Measurements from ENCODE around the gene ADAM33.
A peak's percentile ranks its signal among the peaks of the same experiment; 100 is the strongest.

Gene ADAM33

DNA sequence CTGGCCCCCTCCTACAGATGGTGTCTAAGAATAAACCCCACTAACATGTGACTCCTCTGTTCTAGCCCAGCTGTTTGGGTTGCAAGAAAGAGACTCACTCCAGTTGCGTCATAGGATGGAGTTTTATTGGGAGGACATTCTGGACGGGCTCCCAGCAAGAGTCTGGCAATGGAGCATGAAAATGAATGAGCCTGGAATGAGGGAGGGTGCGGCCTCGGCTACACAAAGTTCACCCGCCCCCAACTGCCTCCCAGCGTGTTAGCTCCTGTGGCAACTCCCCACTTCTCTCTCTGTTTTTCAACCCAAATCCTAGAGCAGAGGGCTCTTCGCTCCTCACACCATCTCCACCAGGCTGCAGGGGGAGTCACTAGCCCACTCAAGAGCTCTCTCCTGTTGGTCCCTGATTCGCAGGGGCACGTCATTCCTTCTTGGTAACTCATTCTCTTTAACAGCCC lies 5.1 kb upstream of the ADAM33 start:
- H3K4me1 ChIP-seq = peaks cover 0 to 18% (median 9%) of the 10 kb centered on the region in 10 experiments; a peak in 10 of 20 replicates
- no peak overlapping the region for H3K9ac ChIP-seq
- H3K9me3 ChIP-seq (replicated peaks in 1 of 11) = no peaks in the 10 kb centered on the region
- H4K20me1 ChIP-seq = peaks cover 0 to 57% (median 0%) of the 10 kb centered on the region in 11 experiments; a peak in 6 of 22 replicates
- H3K4me2 ChIP-seq = peak overlapping the region in 6 of 11 experiments; percentile 4 to 39 (median 21); a peak in 5 of 22 replicates
- H3K4me3 ChIP-seq = no peak overlapping the region
- peaks cover 0 to 46% (median 0%) of the 10 kb centered on the region in 11 experiments; a peak in 5 of 22 replicates for H3K36me3 ChIP-seq
- H3K27me3 ChIP-seq = peaks cover 18 to 34% (median 22%) of the 10 kb centered on the region in 11 experiments
- TF ChIP-seq Cebpa-rat (IDR thresholded peaks at IDR 0.05) = peak in 1 of 11 experiments; percentile 50; a peak in 2 of 22 replicates
- no peak overlapping the region for H3K27ac ChIP-seq

DNA sequence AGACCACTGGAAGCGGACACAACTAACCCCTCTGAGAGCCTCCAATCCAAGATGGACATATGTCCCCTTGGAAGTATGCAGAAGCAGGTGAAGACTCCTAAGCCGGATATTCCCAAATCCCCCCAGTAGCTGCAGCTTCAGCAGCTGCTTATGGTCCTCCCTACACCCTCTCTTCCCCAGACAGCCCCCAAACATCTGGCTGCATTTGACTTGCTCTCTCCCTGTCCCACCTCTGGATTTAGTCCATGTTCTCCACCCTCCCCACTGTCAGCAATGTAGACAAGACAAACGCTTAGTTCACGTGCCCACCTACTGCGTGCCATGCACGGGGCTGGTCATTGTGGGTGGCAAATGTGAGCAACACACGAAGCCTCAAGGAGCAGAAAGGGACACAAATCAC lies 4.6 kb upstream of the ADAM33 start:
- Histone ChIP-seq H3K4me1 (peaks cover 0 to 18% (median 9%) of the 10 kb centered on the region in 10 experiments; a peak in 10 of 20 replicates), H3K27ac (no peak overlapping the region), H4K20me1 (peaks cover 0 to 52% (median 0%) of the 10 kb centered on the region in 11 experiments; a peak in 7 of 22 replicates), H3K36me3 (peaks cover 0 to 42% (median 0%) of the 10 kb centered on the region in 11 experiments; a peak in 5 of 22 replicates), H3K4me2 (peak overlapping the region in 6 of 11 experiments; percentile 4 to 39 (median 21); a peak in 5 of 22 replicates), H3K27me3 (peaks cover 23 to 39% (median 26%) of the 10 kb centered on the region in 11 experiments), H3K4me3 (no peak overlapping the region), H3K9me3 (replicated peaks in 1 of 11) (no peaks in the 10 kb centered on the region), H3K9ac (no peak overlapping the region)
- no peak for TF ChIP-seq Cebpa-rat (IDR thresholded peaks at IDR 0.05)

DNA sequence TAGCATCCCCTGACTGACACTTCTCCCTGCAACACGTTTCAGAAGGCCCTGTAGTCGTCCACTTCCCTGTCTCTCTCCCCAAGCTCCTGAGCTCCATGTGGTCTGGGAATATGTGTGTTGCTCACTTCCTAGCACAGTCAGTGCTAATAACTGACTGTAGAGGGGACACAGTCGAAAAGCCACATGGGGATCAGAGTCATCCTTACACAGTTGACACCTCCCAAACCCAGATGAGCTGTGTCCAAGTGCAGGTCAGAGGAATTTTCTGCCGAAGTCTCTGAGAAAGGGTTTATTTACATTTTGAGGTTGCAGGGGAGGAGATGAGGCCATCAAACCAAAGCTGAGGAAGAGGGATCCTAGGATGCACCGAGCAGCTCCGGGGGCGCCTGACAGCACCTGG lies 3.5 kb upstream of the ADAM33 start:
- Histone ChIP-seq H3K27ac (no peak overlapping the region), H3K9me3 (replicated peaks in 1 of 11) (no peaks in the 10 kb centered on the region), H3K4me1 (peaks cover 0 to 22% (median 9%) of the 10 kb centered on the region in 10 experiments; a peak in 11 of 20 replicates), H3K4me3 (no peak overlapping the region), H4K20me1 (peaks cover 0 to 41% (median 0%) of the 10 kb centered on the region in 11 experiments; a peak in 7 of 22 replicates), H3K27me3 (peaks cover 34 to 49% (median 37%) of the 10 kb centered on the region in 11 experiments), H3K36me3 (peaks cover 0 to 31% (median 0%) of the 10 kb centered on the region in 11 experiments; a peak in 4 of 22 replicates), H3K4me2 (no peak overlapping the region), H3K9ac (no peak overlapping the region)
- TF ChIP-seq Cebpa-rat (IDR thresholded peaks at IDR 0.05) = no peak

DNA sequence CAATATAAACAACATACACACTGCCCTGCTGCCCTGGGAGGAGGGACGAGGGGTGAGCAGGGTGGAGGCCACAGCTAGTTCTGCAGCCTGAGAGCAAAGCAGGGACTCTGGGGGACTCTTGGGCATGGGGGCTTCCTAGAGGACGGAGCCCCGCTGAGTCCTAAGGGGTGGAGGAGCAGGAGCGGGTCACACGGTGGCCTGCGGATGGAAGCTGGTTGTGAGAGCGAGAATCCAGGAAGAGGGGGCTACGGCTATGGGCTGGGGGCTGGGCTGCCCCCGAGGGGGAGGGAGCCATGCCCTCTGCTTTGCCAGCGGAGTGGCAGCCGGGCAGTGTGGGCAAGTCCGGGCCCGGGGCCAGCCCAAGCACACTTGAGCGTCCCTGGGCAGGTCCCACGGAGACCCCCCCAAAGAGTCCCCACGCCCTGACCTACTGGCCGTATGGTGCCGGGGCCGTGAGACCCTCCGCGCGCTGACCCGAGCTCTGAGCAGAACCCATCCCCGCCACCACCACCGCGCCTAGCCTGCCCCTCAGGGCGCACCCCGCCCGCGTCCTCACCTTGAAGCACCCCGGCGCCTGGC lies 369 bp downstream of the ADAM33 start:
- no peak for TF ChIP-seq Cebpa-rat (IDR thresholded peaks at IDR 0.05)
- Histone ChIP-seq H3K4me3 (no peak overlapping the region), H3K4me1 (peaks cover 11 to 22% (median 12%) of the 10 kb centered on the region in 10 experiments), H3K9me3 (replicated peaks in 1 of 11) (no peaks in the 10 kb centered on the region), H3K9ac (no peak overlapping the region), H3K27ac (no peak overlapping the region), H3K4me2 (no peak overlapping the region), H4K20me1 (peaks cover 0 to 10% (median 0%) of the 10 kb centered on the region in 11 experiments; a peak in 3 of 22 replicates), H3K27me3 (peaks cover 46 to 70% (median 60%) of the 10 kb centered on the region in 11 experiments), H3K36me3 (no peaks in the 10 kb centered on the region)

DNA sequence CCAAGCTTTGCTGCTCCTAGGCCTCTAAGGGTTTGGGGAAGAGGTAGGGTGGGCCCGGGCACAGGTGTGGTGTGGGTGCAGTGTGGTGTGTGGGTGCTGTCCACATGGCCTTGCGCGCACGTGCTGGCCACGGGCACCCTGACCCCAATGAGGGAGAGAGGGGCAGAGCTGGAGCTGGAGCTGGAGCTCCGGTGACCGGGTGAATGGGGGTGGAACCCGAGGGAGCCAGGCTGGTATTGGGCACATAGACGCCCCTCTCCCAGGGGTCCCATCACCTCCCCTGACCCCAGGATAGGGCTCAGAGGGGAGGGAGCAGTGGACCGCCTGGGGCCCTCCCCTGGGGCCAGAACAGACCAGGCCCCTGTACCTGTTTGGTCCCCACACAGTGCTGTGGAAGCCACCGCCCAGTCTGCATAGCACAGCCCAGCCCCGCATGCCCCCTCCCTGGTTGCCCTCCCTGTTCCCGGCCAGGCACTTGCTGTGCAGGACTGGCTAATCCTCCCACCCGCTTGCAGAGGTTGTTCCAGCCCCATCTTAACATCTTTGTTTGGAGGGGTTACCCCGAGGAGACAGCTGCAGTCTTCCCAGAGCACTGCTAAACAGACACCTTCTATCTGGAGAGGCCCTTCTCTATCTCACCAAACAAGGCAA lies 984 bp downstream of the ADAM33 start:
- H3K36me3 ChIP-seq = no peaks in the 10 kb centered on the region
- H4K20me1 ChIP-seq = peaks cover 0 to 10% (median 0%) of the 10 kb centered on the region in 11 experiments; a peak in 2 of 22 replicates
- H3K4me2 ChIP-seq = peak overlapping the region in 2 of 11 experiments; percentile 35 to 47; a peak in 1 of 22 replicates
- H3K27ac ChIP-seq = no peak overlapping the region
- H3K4me1 ChIP-seq = peaks cover 12 to 25% (median 15%) of the 10 kb centered on the region in 10 experiments
- no peak overlapping the region for H3K9ac ChIP-seq
- no peaks in the 10 kb centered on the region for H3K9me3 ChIP-seq (replicated peaks in 1 of 11)
- peaks cover 46 to 76% (median 61%) of the 10 kb centered on the region in 11 experiments for H3K27me3 ChIP-seq
- no peak for TF ChIP-seq Cebpa-rat (IDR thresholded peaks at IDR 0.05)
- H3K4me3 ChIP-seq = no peak overlapping the region

DNA sequence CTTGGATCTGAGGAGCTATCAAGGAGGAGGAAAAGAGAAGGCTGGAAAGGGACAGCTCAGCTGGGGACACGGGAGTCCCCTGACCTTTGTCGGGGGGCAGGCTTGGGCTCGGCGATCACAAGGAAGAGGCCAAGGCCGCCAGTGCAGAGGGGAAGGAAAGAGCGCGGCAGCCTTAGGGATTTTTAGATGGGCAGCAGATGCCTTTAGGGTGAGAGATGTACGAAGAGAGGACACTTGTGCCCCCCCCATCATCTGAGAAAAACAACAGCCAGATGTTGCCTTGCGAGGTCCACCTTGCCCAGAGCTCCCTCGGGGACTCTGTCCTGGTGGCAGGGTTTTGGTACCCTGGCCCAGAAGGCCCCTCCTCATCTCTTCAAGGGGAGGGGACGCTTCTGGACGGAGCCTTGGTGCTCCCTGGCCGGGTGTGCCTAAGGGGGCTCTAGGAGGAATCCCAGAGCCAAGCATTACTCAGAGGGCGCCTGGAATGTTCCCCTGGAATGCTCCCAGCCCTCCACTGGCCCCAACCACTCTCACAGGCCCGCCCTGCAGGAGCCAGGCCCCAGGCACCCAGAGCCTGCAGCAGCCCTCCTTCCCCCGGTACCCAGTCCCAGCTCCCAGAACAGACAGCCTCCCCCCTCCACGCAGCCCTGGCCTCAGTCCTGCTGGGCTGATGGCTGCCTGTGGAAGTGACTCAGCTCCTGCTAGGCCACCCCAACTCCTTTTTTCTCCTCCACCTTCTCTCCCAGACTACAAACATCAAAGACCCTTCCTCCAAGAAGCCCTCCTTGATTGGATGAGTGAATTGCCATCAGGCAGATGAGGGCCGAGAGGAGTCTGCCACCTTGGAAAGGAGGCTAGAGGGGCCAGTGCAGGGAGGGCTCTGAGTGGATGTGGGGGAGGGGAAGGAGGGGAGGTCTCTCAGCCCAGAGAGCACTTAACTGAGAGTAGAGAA lies 1.8 kb downstream of the ADAM33 start:
- H3K9ac ChIP-seq = peak overlapping the region in 1 of 11 experiments; percentile 19; a peak in 1 of 22 replicates
- no peak overlapping the region for H3K4me3 ChIP-seq
- peak overlapping the region in 2 of 11 experiments; percentile 35 to 47; a peak in 2 of 22 replicates for H3K4me2 ChIP-seq
- no peak overlapping the region for H3K27ac ChIP-seq
- peaks cover 0 to 14% (median 0%) of the 10 kb centered on the region in 11 experiments; a peak in 2 of 22 replicates for H4K20me1 ChIP-seq
- H3K4me1 ChIP-seq = peaks cover 12 to 25% (median 15%) of the 10 kb centered on the region in 10 experiments
- no peaks in the 10 kb centered on the region for H3K9me3 ChIP-seq (replicated peaks in 1 of 11)
- TF ChIP-seq Cebpa-rat (IDR thresholded peaks at IDR 0.05) = no peak
- no peaks in the 10 kb centered on the region for H3K36me3 ChIP-seq
- peaks cover 51 to 83% (median 66%) of the 10 kb centered on the region in 11 experiments for H3K27me3 ChIP-seq

DNA sequence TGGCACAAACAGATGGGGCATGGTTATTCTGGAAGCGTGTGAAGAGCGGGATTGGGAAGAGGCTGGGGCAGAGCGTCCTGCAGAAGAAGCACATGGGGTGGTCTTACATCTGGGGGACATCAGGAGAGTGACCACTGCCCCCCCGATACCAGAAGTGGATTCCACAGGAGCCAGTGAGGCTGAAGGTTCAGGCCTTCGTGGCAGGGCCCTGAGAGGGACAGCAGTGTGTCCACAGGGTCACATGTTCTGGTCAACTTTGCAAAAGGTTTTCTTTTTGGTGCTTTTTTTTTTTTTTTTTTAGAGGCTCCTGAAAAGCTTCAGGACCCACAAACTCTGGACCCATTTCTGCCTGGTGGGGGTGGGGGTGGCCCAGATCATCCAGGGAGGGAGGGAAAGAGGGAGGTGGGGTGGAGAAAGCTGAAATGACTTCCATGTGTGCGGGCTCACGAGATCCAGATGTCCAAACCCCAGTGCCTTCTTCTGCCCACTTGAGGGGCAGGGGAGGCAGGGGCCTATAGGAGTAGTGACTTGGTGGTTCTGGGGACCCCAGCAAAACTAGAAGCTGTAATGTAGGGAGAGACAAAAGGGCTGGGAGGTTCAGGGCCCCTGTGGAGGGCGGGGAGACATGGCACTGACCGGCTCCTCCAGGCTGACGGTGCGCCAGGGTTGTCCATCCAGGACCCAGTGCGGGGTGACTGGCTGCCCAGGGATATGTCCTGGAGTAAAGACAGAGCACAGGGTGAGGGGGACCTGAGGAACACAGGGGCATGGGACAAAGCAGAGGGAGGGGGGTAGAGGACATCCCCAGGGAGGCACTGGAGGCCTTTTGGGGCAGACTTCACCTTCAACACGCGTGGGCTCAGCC lies 2.7 kb downstream of the ADAM33 start:
- Histone ChIP-seq H3K27ac (no peak overlapping the region), H3K9me3 (replicated peaks in 1 of 11) (no peaks in the 10 kb centered on the region), H3K4me3 (no peak overlapping the region), H3K9ac (peak overlapping the region in 1 of 11 experiments; percentile 19; a peak in 1 of 22 replicates), H3K36me3 (no peaks in the 10 kb centered on the region), H3K27me3 (peaks cover 59 to 89% (median 70%) of the 10 kb centered on the region in 11 experiments), H3K4me1 (peaks cover 12 to 25% (median 15%) of the 10 kb centered on the region in 10 experiments), H4K20me1 (peaks cover 0 to 23% (median 0%) of the 10 kb centered on the region in 11 experiments; a peak in 3 of 22 replicates), H3K4me2 (no peak overlapping the region)
- no peak for TF ChIP-seq Cebpa-rat (IDR thresholded peaks at IDR 0.05)
